ENCODE results near the gene LPP. TPM values are rescaled to one million over a fixed set of nuclear protein-coding genes. Genes with fewer than 3 reads are reported as not detected.

LPP gene
- total RNA-seq, 1 donor = 92.1 TPM

DNA sequence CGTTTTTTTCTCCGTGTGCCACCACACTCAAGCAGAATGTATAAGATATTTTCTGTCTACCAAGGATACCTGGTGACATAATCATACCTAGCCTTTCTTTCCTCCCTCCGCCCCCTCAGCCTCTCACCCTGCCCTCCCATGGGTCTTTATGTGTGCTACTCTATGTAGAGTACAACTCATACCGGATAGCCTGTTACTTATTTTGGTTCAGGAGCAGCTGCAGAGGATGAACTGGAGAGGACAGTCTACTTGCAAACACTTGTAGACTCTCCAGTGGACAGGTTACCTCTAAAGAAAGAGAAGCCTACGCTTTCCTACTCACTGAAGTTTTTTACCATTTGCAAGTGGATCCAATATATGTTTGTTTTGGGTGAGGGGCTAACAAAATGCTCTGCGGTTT is 671.9 kb downstream of the LPP start:
- no peak for DNase-seq (ENCODE audit: low read depth)
- H3K4me3 ChIP-seq (ENCODE audit: low read depth, low read length) = no peak overlapping the region
- TF ChIP-seq, protein P1, sequence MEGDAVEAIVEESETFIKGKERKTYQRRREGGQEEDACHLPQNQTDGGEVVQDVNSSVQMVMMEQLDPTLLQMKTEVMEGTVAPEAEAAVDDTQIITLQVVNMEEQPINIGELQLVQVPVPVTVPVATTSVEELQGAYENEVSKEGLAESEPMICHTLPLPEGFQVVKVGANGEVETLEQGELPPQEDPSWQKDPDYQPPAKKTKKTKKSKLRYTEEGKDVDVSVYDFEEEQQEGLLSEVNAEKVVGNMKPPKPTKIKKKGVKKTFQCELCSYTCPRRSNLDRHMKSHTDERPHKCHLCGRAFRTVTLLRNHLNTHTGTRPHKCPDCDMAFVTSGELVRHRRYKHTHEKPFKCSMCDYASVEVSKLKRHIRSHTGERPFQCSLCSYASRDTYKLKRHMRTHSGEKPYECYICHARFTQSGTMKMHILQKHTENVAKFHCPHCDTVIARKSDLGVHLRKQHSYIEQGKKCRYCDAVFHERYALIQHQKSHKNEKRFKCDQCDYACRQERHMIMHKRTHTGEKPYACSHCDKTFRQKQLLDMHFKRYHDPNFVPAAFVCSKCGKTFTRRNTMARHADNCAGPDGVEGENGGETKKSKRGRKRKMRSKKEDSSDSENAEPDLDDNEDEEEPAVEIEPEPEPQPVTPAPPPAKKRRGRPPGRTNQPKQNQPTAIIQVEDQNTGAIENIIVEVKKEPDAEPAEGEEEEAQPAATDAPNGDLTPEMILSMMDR (IDR thresholded peaks at IDR 0.05; ENCODE audit: insufficient read depth, low read length) = no peak

DNA sequence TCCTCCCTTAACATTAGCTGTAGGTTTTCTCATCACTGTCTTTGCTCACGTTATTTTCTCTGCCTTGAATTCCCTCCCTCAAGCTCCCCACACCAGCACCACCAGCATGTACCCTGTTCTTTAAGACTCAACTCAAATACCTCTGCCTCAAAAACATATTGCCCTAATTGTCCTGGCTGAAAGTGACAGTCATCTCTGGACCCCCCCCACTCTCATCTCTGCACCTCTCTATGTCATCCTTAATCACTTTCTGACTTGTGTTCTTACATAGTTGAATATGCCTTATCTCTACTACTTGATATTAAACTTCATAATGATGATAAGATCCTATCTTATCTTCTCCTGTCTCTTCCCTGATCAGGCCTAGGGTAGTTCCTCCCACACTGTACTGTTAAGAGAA is 672.6 kb downstream of the LPP start:
- no peak for DNase-seq (ENCODE audit: low read depth)
- no peak overlapping the region for H3K4me3 ChIP-seq (ENCODE audit: low read depth, low read length)
- TF ChIP-seq, protein P1 (IDR thresholded peaks at IDR 0.05; ENCODE audit: insufficient read depth, low read length) = no peak

DNA sequence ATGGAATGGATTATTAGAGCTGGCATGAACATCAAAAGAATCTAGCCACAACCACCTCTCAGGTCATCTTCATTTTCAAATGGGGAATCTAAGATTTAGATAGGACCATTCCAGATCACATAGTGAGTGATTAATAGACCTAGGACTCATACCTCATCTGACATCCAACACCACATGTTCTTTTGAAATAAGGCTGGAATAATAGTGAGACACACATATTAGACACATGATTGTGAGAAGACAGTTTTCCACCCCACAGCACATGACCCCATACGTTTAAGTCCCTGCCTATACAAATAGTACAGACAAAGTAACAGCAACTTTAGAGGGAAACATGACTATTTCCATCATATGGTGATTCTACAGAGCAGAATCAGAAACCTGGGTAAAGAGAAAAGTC is 673.1 kb downstream of the LPP start:
- H3K4me3 ChIP-seq (ENCODE audit: low read depth, low read length) = no peak overlapping the region
- TF ChIP-seq, protein P1 (IDR thresholded peaks at IDR 0.05; ENCODE audit: insufficient read depth, low read length) = no peak
- DNase-seq (ENCODE audit: low read depth) = no peak

DNA sequence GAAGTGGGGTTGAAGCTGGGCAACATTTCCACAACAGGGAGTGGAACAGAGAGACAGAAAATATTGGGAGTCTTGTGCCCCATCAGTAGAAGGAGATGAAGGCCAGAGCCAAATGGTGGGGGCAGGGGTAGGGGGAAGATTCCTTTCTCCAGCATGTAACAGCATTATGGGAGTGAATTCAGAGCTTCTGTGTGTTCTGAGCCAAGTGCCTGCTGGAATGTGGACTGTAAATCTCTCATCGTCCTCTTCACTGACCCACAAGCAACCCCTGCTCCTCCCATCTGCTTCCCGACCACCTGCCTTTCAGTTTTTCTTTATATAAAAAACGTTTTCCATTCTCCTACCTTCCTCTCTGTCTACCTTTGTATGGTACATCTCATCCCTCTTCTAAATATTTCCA is 673.6 kb downstream of the LPP start:
- TF ChIP-seq, protein P1 (IDR thresholded peaks at IDR 0.05; ENCODE audit: insufficient read depth, low read length) = no peak
- H3K4me3 ChIP-seq (ENCODE audit: low read depth, low read length) = no peak overlapping the region
- peak; percentile 18 for DNase-seq (ENCODE audit: low read depth)

DNA sequence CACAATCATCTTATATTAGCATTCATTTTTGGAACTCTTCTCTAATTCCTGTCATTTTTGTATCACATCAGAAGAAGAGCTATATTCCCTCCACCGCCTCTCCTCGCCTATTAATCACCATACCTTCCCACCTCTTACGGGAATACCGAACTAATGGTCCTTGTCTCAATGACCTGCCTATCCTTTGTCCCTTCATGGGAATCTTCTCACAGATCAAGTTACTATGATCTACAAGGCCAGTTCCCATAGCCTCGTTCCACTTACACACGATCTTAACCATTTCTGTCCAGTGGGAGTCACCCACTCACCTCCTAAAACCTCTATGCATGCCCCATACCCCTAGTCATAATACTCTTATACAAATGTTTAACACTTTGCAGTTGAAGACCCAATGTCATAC is 675.2 kb downstream of the LPP start:
- DNase-seq (ENCODE audit: low read depth) = no peak
- no peak overlapping the region for H3K4me3 ChIP-seq (ENCODE audit: low read depth, low read length)
- TF ChIP-seq, protein P1 (IDR thresholded peaks at IDR 0.05; ENCODE audit: insufficient read depth, low read length) = no peak

DNA sequence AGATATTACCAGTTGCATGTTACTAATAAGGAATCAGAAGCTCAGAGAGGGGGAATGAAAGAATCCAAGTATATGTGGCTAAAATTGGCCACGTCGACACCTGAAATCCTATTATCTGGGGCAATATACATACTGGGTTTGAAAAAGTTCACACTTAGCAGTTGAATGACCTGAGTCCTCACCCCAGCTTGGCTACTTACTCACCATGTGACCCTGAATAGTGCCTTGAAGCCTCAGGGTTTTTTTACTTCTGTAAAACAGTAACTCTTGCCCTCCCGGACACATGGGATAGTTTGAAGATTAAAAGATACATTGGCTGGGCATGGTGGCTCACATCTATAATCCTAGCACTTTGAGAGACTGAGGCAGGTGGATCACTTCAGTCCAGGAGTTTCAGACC is 675.6 kb downstream of the LPP start:
- no peak overlapping the region for H3K4me3 ChIP-seq (ENCODE audit: low read depth, low read length)
- TF ChIP-seq, protein P1 (IDR thresholded peaks at IDR 0.05; ENCODE audit: insufficient read depth, low read length) = no peak
- no peak for DNase-seq (ENCODE audit: low read depth)

DNA sequence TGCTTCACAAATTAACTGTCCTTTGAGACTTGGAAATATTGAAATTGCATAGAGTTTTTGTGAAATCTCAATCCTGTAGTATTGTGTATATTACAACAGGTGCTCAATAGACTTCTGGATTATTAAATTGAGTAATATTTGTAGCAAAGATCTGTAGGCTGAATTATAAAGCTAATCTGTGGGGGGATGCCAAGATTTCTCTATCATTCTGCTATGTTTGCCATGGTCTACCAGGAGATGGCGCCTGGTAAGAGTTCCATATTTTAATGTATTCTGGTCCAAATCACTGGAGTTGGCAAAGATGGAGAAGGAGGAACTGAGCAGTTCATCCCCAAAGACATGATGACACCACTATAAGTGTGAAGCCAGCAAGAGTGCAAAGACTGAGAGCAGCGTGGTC is 676.9 kb downstream of the LPP start:
- peak; percentile 16 for DNase-seq (ENCODE audit: low read depth)
- TF ChIP-seq, protein P1 (IDR thresholded peaks at IDR 0.05; ENCODE audit: insufficient read depth, low read length) = no peak

More for the DNA sequence above, 676.9 kb downstream of the LPP start:
- no peak overlapping the region for H3K4me3 ChIP-seq (ENCODE audit: low read depth, low read length)

Data from fibroblast of the aortic adventitia (primary cell).